Uterus (tissue), 2 donors: ENCODE measurements around the gene RNU5B-1.

Source experiments
- CTCF ChIP-seq, 4 experiments: fragments of 200-600 bp in 2 of 4; fragments of 450-650 bp in 2 of 4; sonication (generic) in 2 of 4; IDR thresholded peaks; one replicate each; pipeline ENCODE4 v1.5.1; 2016 to 2019; ENCODE audit warnings: antibody characterized with exemption in 4 of 4, mild to moderate bottlenecking in 2 of 4, moderate library complexity in 1 of 4
- POLR2A ChIP-seq, 2 donors: fragments of 450-650 bp; IDR thresholded peaks; one replicate each; pipeline ENCODE4 v1.6.1; 2016; ENCODE audit warnings: antibody characterized with exemption in 2 of 2, mild to moderate bottlenecking in 1 of 2, moderate library complexity in 1 of 2

GRCh38 chr15:65337436-65338070 lies 33.1 kb downstream of the RNU5B-1 start:
- TF ChIP-seq CTCF (IDR thresholded peaks at IDR 0.05) (no peak), POLR2A (IDR thresholded peaks at IDR 0.05) (no peak)
